Left cardiac atrium (tissue), 4 donors: ENCODE data around the gene RNF14. TPM values are rescaled to one million over a fixed set of nuclear protein-coding genes. Genes with fewer than 3 reads are reported as not detected.
"Not testable (repeated sequence)": the region's sequence is repeated elsewhere in the genome, so short reads cannot be mapped to it uniquely, and the experiment has no call there.

Experiments used
- ATAC-seq, 2 donors: fragments of 200-7000 bp; cut with Tn5 transposase; one replicate each; pipeline ENCODE4 v1.9.1; 2020; ENCODE audit warnings: mild to moderate bottlenecking in 2 of 2, moderate library complexity in 2 of 2
- DNase-seq: peaks from one replicate; pipeline ENCODE4 v3.0.0-alpha.2; 2020
- intact Hi-C, 2 donors: fragments of 100-400 bp; cut with DNase I; formaldehyde crosslinking; loops; one replicate each; pipeline versions ENCODE4 v1.14.1 to v1.15.1; 2022 to 2023
- long read RNA-seq: library from polyadenylated mRNA; unstranded; transcript quantifications from one replicate; pipeline ENCODE4 v2.0.0, GENCODE V29; 2021
- total RNA-seq, 2 donors: library from RNA; stranded (reverse); fragmentation: NEBNext Ultra II Directional; extraction: Animal tissue kit (Norgen Biotek cat#: 25700); gene quantifications; one replicate each; pipeline ENCODE4 v1.2.1, GENCODE V29; 2021
- donor health status: DM: no; HTN: yes; CAD: no.
- donor health status: DM: no; HTN: yes; CAD: no; lungs with severe emphysema.
- donor health status: DM: yes; HTN: yes; CAD: no.
- donor health status: Dilated cardiomyopathy.

RNF14 gene
- 10 to 100 TPM; 71.8 to 87.4 TPM for total RNA-seq
- long read RNA-seq, full-length matches to known transcripts: 52 of 127 reads
- long read RNA-seq, partial matches to known transcripts: 29 of 127 reads
- long read RNA-seq, other reads (novel, unspliced or antisense): 46 of 127 reads

GRCh38 chr5:141968914-141969608 lies at the start of gene RNF14:
Gene RNF14, plus strand, starts transcription at chr5:141969105. Its CDS starts 4,484 bp downstream, at chr5:141973589.
- intact Hi-C loops: no loop called here
- DNase-seq (peak; percentile 97), ATAC-seq (peak; percentile 99)

- DNase-seq (no peak), ATAC-seq (no peak)
- intact Hi-C loops: no loop called here
These were observed 49.4 kb upstream of the RNF14 start for GRCh38 chr5:141919218-141920119.

GRCh38 chr5:141920771-141921170 lies 48.1 kb upstream of the RNF14 start:
- intact Hi-C loops: no loop called here
- no peak for DNase-seq
- no peak for ATAC-seq

- intact Hi-C loops: loop anchor here in 1 of 2 donors (1.0 kb wide), 1 partner anchor 36 kb away; no protein-coding TSS in a partner anchor
- DNase-seq: not testable (repeated sequence)
- peak; percentile 3 to 21 for ATAC-seq
These were observed 46.0 kb upstream of the RNF14 start for GRCh38 chr5:141922827-141923447.

GRCh38 chr5:141923448-141924313 lies 45.2 kb upstream of the RNF14 start, which contains the start of gene DELE1:
Gene DELE1, plus strand, starts transcription at chr5:141923871. Its CDS starts 71 bp downstream, at chr5:141923942.
- peak; percentile 99 for ATAC-seq
- intact Hi-C loops: loop anchor here in 1 of 2 donors (1.0 kb wide), 1 partner anchor 36 kb away; no protein-coding TSS in a partner anchor

GRCh38 chr5:141926434-141926833 lies 42.5 kb upstream of the RNF14 start:
- no peak for ATAC-seq
- no peak for DNase-seq
- intact Hi-C loops: no loop called here

More at GRCh38 chr5:141923448-141924313, 45.2 kb upstream of the RNF14 start, which contains the start of gene DELE1:
- DNase-seq: peak; percentile 97

GRCh38 chr5:141928051-141928450 lies 40.9 kb upstream of the RNF14 start:
- ATAC-seq (no peak), DNase-seq (peak; percentile 37)
- intact Hi-C loops: no loop called here

GRCh38 chr5:141929398-141930058 lies 39.4 kb upstream of the RNF14 start:
- intact Hi-C loops: no loop called here
- ATAC-seq (no peak), DNase-seq (no peak)

- ATAC-seq (no peak), DNase-seq (no peak)
- intact Hi-C loops: no loop called here
These were observed 37.2 kb upstream of the RNF14 start for GRCh38 chr5:141931694-141932093.

- DNase-seq (no peak), ATAC-seq (no peak)
- intact Hi-C loops: no loop called here
These were observed 35.8 kb upstream of the RNF14 start for GRCh38 chr5:141933151-141933550.

GRCh38 chr5:141934099-141934844 lies 34.6 kb upstream of the RNF14 start:
- peak; percentile 91 to 92 for ATAC-seq
- peak; percentile 61 for DNase-seq
- intact Hi-C loops: no loop called here

GRCh38 chr5:141935538-141935937 lies 33.4 kb upstream of the RNF14 start:
- no peak for ATAC-seq
- intact Hi-C loops: no loop called here

GRCh38 chr5:141940695-141941271 lies 28.1 kb upstream of the RNF14 start:
- intact Hi-C loops: no loop called here
- DNase-seq (peak; percentile 39), ATAC-seq (peak; percentile 41 to 46)

More at GRCh38 chr5:141935538-141935937, 33.4 kb upstream of the RNF14 start:
- no peak for DNase-seq

- intact Hi-C loops: no loop called here
- peak; percentile 27 to 68 for ATAC-seq
These were observed 27.6 kb upstream of the RNF14 start for GRCh38 chr5:141941307-141941706.

GRCh38 chr5:141941779-141942178 lies 27.1 kb upstream of the RNF14 start:
- no peak for ATAC-seq
- no peak for DNase-seq
- intact Hi-C loops: no loop called here

More at GRCh38 chr5:141941307-141941706, 27.6 kb upstream of the RNF14 start:
- DNase-seq: no peak

GRCh38 chr5:141942185-141942857 lies 26.6 kb upstream of the RNF14 start:
- intact Hi-C loops: no loop called here
- DNase-seq (no peak), ATAC-seq (peak in 1 of 2 donors; percentile 20)
